Mesenteric fat pad (tissue), 1 donor: ENCODE data around the gene CABLES1. TPM values are rescaled to one million over a fixed set of nuclear protein-coding genes. Genes with fewer than 3 reads are reported as not detected.
"Not testable (repeated sequence)": the region's sequence is repeated elsewhere in the genome, so short reads cannot be mapped to it uniquely, and the experiment has no call there.

ENCODE experiments used
- DNase-seq: peaks from one replicate; pipeline ENCODE4 v3.0.0-alpha.2; 2020; ENCODE audit warnings: low spot score
- total RNA-seq: library from RNA; stranded (reverse); fragmentation: NEBNext Ultra II Directional; extraction: Animal tissue kit (Norgen Biotek cat#: 25700); gene quantifications from one replicate; pipeline ENCODE4 v1.2.1, GENCODE V29; 2021
- donor health status: DM: yes; HTN: yes; CAD: no.

Gene CABLES1
- total RNA-seq, 1 donor from 2014 or later = 57.0 TPM

DNA sequence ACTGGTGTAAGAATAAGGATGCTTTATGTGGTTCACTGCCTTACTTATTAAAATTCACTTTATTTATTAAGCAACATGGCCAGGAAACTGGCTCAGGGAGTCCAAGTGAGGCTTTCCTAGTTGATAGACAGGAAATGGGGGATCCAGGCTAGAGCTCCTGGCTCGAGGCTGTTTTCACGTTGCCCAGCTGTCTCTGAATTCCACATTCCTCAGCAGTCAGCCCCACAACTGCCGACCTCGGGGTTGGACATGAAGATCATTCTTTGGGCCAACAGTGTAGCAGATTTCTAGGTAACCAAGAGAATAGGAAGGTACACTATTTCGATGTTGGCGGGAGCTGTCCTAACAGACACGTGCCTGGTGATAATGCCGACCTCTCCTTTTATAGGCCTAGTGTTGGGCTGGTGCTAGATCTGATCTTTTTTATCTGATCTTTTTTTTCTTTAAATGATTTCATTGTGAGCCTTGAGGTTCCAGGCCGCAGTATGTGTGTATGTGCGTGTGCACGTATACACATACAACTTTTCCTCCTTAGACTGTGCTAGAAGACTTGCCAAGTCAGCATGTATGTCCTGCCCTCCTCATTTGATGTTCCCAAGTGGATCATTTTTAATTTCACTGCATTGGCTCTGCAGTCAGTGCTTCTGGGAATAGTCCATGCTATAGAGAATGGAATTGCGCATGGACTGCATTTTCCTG, 103.5 kb downstream of the CABLES1 start:
- no peak for DNase-seq

DNA sequence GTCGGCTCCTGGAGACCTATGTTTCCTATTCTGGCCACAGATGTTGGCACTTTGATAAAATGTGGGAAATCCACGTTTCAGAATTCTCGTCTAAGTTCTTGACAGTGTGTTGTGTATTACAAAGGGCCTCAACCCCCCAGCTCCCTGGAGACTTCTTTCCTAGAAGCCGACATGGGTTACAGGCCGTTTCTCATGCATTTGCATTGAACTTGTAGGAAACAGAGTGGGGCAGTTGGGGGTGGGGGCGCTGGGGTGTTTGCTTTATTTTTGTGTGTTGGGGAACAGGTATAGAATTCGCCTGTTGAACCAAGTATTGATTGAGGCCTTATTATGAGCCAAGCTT, 104.0 kb downstream of the CABLES1 start:
- no peak for DNase-seq

DNA sequence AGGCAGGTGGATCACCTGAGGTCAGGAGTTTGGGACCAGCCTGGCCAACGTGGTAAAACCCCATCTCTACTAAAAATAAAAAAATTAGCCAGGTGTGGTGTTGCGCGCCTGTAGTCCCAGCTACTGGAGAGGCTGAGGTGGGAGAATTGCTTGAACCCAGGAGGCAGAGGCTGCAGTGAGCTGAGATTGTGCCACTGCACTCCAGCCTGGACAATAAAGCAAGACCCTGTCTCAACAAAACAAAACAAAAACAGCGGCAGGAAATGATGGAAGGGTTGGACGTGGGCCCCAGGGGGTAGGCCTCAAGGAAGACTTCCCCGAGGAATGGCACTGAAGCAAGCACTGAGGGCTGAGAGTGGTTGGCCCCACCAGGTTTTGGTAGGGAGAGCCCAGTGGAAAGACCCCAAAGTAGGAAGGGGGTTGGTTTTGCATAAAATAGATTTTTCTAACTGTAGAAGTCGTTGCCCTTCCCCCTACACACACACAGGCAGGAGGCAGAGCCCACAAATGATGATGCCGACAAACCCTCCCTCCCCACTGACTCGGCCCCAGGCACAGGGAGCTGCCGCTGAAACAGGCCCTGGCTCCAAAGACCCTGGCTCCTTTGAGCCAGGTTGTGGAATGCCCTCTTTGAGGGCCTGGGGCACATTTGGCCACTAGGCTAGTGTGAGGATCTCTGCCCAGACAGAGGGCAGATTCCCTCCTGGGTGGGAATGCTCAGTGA, 104.8 kb downstream of the CABLES1 start:
- no peak for DNase-seq

DNA sequence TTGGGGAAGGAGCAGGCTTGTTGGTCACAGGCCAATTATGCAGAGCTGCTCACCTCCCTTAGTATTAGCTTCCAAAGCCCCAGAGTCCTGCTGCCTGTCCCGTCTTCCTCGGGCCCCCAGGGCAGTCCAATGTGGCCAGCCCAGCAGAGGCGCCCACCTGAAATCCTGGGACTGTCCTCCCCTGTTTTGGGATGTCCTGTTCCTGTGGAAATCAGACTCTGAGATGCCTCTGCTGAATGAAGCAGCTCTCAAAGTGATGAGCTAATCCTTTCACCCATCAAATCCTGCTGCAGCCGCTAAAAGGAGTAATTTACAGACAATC, 105.3 kb downstream of the CABLES1 start:
- no peak for DNase-seq

DNA sequence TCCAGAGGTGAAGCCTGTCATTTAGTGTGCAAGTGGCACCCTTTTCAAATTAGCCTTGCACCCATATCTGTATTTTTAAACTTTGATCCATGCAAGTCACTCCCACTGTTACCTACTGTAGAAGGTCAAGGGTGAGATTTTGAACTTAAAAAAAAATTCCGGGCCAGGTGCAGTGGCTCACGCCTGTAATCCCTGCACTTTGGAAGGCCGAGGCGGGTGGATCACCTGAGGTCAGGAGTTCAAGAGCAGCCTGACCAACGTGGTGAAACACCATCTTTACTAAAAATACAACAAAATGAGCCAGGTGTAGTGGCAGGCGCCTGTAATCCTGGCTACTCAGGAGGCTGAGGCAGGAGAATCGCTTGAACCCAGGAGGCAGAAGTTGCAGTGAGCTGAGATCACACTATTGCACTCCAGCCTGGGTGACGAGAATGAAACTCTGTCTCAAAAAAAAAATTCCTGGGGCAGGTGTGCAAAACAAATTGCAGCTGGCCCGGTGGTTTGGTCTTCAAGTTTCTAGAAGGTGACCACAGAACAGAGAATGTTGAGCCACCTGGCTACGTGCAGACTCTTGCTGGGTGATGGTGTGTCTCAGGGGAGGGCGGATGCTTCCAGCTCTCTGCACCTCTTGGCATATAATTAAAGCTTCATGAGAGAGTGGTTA, 106.7 kb downstream of the CABLES1 start:
- not testable (repeated sequence) for DNase-seq

DNA sequence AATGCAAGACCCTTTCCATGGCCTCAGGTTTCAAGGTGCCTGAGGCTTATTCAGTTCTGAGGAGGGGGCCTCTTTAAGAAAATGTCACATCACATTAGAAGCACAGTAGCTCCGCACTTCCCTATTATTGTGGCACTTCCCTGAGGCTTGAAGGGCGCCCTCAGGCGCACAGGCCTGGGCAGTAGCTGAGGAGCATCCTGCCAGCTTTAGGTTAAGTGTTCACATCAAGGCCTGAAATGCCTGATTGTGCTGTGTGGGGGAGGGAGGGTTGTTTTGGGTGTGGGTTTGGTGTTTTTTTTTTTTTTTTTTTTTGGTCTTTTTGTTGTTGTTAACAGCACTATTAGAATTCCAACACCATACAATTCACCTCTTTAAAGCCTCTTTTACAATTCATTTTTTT, 107.9 kb downstream of the CABLES1 start:
- DNase-seq = no peak

DNA sequence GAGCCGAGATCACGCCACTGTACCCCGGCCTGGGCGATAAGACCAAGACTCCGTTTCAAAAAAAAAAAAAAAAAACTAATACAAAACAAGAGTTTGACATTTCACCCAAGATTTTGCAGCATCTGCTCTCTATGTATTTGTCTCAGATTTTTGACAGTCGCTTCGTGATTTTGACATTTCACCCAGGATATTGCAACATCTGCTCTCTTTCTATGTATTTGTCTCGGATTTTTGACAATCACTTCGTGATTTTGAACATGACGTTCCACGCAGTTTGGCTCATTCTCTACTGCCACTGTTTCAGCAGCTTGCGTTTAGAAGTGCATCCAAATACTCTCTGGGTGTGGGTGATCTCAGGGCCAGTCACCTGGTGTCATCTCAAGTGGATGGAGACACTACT, 108.5 kb downstream of the CABLES1 start:
- no peak for DNase-seq

DNA sequence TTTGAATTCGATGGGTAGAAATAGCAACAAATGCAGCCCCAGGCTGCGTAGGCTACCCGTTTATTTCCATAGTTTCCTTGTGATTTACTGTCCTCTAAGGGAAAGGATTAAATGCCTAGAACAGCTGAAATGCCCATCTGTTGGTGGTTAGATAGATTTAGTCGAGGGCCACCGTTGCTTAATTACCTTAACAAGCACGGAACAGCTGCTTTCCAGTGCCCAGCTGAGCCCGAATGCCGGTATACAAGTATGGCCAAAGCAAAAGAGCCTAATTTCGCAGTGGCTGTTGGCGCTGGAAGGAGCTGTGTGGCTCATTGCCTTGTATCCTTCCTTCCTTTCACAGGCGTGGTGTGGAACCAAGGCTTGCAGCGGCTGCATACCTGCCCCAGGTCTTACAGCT, 109.1 kb downstream of the CABLES1 start:
- no peak for DNase-seq

DNA sequence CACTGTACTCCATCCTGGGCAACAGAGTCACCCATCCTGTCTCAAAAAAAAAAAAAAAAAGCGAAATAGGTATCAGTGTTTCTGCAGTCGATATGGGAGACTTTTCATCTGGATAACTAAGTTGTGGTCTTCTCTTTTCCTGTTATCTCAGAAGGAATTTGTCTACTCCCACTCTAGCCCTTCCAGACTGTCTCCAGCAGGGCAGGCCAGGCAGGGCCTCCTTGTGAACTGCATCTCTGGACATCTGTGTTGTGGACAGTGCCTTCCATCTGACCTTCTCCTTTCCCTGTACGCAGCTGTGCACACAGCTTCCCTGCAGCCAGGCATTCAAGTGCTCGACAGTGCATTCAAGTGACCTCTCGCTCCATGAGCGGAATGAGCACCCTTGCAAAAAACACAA, 110.2 kb downstream of the CABLES1 start:
- DNase-seq = no peak

DNA sequence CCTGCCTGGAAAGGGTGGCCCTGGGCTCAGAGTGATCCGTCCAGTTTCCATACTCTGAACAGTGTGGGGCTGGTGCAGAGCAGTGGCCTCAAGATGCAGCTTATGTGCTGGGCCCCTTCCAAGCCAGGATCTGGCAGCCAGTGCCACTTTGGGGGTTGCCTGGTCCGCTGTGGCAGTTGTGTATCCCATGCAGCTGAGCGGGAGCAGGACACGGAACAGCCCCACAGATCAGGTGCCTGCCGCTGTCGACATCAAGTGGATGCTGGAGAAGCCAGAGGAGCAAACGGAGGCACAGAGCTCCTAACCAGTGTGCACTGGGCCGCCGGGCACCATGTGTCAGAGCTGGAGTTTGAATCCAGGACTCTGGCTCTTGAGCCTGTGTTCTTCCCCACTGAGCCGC, 112.0 kb downstream of the CABLES1 start:
- DNase-seq = no peak

DNA sequence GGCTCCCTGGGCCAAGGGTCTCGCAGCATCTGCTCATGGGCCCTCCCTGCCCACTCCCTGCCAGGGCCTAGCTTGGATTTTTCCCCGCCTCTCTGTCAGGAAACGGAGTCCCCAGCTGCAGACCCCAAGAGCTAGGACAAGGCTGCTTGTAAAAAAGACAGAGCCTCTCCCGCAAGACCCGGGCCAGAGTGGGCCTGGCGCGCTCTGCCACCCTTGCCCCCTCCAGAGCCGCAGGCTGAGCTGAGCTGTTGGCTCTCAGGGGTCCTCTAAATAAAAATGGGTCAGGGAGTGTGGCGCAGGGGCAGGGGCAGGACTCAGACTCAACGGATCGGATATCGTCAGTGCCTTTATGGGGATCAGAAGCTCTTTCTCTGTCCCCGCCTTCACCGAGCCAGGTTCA, 112.6 kb downstream of the CABLES1 start:
- DNase-seq = no peak

DNA sequence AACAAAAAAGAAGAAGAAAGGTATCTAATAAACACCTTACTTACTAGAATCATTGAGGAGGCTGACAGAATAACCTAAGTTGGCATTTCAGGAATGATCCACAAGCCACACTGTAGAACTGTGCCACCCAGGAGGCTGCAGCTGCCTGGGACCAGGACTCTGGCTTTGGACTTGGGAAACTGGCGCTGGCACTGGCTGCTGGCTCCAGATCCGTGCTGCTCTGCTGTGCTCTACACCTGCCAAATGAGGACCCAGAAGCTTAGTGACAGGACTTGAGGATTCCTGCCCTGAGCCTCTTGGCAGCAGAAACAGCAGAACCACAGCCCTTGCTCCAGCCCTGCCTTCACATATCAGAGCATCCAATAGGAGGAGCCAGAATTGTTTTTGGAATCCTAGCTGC, 113.5 kb downstream of the CABLES1 start:
- no peak for DNase-seq

DNA sequence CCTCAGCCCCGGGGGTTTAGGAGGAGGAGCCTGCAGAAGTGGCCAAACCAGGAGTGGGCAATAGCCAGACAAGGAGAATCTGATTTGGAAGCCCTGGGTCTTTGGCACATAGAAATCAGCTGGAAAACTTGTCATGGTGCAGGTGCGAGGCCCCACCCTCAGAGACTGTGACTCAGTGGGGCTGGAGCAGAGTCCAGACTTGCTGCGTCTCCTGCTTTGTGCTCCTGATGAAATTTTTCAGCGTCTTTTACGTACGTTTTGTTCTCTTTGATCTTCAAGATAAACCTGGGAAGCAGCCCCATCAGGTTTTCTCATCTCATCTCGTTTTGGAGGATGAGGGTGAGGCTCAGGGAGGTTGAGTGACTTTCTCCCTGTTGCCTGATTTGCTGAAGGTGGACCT, 114.1 kb downstream of the CABLES1 start:
- no peak for DNase-seq

DNA sequence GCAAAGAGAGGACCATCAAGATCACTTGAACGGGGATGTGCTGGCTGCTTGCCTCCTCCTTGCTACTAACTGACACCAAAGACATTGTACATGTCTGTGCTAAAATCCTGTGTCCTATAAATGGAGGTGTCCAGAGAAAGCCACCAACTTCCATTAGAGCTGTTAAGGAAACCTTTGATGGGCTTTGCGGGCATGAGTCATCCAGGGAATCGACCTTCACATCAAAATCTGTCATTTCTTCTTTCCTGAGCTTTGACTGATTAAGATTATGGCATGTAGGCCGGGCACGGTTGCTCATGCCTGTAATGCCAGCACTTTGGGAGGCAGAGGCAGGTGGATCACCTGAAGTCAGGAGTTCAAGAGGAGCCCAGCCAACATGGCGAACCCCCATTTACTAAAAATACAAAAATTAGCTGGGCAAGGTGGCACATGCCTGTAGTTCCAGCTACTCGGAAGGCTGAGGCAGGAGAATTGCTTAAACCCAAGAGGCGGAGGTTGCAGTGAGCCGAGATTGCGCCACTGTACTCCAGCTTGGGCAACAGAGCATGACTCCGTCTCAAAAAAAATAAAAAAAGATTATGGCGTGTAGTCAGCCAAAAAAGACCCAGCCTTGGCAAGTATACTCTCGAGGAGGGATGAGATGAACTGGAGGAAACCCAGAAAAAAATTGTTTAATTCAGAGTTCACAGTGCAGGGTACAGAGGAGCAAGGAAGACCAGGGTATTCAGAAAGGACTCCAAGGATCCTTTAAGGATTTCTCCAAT, 115.8 kb downstream of the CABLES1 start:
- DNase-seq = no peak

DNA sequence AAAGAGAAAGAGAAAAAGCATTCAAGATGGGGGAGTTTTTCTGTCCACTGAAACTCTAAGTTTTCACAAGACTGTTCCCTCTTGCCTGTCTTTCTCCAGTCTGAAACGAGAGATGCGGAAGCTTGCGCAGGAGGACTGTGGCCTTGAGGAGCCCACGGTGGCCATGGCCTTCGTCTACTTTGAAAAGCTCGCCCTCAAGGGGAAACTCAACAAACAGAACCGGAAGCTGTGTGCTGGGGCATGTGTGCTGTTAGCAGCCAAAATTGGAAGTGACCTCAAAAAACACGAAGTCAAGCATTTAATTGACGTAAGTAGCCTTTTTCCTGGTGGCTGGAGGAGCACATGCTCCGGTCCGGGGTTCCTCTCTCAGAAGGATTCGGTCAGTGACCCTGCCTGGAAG, 118.3 kb downstream of the CABLES1 start:
- no peak for DNase-seq

DNA sequence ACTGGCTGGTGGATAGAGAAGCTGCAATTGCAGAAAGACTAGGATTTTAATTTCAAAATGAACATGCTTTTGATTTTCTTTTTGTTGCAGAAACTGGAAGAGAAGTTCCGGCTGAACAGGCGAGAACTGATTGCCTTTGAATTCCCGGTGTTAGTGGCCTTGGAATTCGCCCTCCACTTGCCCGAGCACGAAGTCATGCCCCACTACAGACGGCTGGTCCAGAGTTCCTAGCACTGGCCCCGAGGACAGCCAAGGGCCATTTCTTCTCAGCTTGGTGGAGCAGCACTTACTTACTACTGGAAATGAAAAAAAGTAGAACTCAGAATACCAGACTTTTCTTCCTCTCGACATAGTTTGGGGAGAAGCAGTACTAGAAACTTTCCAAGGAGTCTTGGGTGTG, 121.9 kb downstream of the CABLES1 start:
- DNase-seq = no peak

DNA sequence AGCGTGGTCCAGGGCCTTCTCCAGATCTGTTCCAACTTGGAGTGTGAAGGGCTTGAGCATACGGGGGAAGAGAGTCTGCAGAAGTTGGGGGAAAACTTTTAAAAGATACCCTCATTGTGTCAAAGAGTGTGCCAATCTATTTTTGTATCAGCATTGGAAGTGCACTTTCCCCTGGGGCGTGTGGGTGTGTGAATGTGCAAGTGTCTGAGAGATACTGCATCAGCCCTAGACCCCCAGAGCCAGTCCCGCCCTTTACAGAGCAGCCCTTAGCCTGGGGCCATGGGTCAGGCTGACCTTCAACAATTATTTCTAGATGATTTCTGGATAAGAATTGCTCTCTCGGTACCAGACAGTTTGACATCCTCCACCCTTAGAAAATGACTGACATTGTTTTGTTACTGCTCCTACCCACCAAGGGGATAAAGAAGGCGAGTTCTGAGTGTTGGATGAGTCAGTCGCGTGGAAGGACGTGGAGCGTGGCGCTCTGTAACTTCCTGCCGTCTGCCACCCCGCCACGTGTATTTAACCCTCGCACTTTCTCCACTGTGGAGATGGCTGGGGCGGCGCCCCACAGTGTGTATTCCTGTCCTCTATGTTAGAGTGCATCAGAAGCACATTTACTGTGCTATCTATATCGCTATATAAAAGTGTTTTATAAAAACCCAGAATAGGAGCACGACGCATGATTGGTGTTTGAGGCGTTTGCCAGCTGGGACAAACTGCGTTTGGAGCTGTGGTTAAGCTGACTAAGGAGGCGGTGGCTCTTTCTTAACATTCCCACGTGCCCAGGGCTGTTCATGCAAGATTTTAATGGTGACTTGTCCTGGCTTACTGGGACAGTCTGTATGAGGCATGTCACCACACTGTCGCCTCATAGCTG, 122.6 kb downstream of the CABLES1 start:
- DNase-seq = no peak

DNA sequence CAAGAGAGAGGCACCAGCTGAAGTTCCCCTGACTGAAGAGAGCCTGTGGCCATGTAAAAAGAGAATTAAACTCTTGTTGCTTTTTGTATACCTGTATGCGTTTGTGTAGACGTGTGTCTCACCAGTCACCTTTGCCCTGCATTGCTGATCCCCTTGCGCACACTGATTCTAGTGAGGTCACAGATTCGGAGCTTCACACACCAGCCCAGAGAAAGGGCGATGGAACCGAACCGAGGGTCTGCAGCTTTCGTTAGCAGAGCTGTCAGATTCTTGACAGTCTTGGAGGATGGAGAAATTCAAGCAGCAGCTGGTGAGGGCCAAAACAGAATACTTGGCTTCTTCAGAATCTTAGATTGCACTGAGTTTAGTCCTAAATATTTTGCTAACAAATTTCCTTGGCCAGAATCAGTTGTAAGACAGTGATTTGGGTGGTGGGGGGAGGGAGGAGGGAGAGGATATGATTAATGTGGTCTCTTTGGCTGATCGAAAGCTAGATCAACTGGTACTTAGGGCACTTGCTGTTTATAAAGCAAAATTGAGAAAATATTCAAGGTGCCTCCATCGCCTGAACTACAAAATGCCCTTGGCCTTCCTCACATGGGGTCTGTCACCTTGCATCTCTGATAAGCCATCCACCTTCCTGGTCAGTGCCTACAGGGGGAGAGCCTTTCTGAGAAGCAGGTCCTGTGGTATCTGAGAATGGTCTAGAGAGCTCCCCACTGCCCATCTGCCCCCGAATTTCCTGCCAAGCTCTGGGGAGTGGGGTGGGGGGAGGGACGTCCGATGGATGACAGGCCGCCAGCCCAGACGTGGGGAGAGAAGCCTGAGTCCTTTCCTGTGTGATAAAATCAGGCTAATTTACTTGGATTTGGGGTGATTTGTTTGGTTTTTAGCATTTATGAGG, 123.5 kb downstream of the CABLES1 start:
- DNase-seq = no peak

DNA sequence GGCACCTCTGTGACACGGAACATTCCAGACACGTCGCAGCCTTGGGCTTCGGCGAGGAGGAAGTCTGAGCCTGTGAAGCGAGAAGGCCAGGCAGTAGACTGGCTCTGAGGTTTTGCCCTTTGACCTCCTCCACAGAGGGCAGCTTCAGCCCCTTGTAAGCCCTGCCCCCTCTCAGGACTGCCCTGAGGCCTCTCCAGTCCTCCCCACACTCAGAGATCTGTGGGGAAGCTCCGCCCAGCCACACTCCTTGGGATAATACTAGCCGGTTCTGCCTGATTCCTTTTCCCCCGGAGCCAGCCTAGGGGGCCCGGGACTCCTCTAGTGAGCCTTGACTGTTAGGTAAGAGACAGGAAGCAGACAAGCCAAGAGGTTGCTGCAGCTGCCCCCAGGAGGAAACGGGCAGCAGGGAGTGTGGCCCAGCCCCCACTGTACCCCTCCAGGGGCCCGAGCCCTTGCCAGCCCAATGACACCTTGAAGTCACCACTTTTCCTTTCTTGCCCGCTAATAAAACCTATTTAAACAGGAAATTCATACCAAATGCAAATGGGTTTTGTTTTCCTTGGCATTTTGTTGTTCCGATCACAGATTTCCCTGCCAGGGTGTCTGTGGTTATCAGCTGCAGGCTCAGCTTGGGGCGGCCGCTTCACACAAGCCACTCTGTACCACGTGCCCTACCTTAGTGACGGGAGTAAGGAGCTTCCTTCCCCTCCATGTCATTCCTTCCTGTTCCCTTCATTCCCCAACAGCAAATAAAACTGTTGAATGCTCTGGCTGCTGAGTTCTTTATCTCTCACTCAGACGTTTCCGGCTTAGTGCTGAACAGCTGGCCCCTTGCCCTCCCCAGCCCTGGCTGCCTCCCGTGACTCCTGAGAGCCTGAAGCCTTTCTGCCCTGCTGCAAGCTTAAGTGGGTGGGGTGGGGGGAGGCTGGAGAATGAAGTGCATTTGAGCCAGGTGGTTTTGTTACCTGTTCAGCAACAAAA, 124.7 kb downstream of the CABLES1 start:
- DNase-seq = no peak
